ENCODE results near the gene SCG2.
A peak's percentile ranks its signal among the peaks of the same experiment; 100 is the strongest.
"Not testable (repeated sequence)": the region's sequence is repeated elsewhere in the genome, so short reads cannot be mapped to it uniquely, and the experiment has no call there.

SCG2 gene

GRCh38 chr2:223607476-223607875 is 5.3 kb upstream of the SCG2 start:
- peak in 1 of 2 experiments; percentile 37 for DNase-seq

DNA sequence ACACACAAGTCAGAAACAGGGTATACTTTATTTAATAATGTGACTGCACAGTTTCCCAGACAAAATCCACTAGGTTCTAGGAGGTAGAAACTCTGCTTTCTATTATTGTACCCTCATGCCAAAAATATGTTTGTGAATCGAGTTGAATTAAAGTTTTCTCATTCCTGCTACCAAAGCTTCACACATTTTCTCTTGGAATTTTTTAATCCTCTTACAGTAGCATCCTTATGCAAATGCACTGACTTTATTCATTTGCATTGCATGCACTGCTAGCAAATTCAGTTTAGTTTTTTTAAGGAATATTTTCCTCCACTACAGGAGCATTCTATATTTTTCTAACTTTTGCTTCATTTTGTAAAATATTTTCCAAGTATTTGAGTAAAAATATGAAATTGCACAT is 4.8 kb upstream of the SCG2 start:
- DNase-seq = no peak

GRCh38 chr2:223604231-223604630 is 2.1 kb upstream of the SCG2 start:
- peak in 1 of 2 experiments; percentile 31 for DNase-seq

DNA sequence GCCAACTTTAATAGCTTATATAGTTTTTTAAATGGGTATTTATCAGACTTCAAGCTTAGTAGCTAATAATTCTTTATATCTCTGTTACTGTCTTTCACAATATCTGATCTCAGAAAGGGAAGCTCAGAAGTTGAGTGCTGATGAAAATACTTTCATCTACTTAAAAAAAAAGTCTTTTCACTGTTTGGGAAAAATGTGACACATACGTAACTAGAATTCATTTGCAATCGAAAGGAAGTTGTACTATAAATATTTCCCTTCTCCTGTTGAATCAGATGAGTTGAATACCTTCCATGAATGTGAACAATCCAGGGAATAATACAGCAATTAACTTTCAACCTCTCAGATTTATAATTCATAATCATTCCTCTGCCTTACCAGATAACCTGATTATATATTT is 811 bp upstream of the SCG2 start:
- DNase-seq = no peak

DNA sequence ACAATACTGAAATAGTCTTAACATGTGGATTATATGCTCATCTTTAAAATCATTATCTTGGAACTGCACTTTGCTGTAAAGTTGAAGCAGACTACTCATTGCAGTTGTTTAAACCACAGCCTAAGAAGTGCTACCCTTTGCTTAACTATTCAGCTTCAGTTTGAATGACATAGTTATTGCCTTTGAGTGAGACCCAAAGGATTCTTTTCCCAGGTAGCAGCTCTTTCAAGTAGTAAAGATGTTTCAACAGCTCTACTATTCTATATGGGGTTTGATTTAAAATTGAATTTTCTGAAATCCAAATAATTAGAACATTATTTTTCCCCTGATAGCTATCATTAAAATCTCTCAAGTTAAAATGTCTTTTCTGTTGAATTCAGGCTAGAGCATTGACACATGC is 1.1 kb downstream of the SCG2 start:
- DNase-seq = no peak

- DNase-seq = no peak
Observed at GRCh38 chr2:223599640-223600380, 2.4 kb downstream of the SCG2 start.

DNA sequence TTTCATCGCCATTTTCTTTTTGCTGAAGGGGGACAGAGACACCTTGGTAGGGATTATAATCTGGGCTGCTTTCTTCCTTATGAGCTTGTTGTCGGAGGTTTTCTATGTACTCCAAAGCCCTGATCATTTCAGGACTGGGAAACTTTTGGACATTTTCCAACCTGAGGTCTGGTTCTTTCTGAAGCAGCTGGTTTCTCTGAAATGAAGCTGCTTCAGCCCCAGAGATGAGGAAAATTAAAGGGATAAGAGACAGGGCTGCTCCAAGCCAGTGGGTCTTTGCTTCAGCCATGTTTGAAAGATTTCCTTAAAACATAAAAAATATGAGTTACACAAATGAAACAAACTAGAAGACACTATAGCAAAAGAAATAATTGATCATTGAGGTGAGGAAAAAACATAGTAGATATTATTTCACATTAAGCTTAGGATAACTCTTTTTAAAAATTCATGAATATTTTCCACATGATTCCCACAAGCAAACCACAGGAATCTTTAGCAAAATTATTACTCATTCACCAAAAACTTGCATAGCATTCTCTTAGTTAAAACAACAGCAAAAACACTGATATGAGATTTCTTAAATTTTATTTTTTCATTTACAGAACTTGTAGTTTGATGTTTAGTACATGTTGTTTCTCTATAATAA is 3.0 kb downstream of the SCG2 start:
- peak in 1 of 2 experiments; percentile 78 for DNase-seq

GRCh38 chr2:223597076-223597475 is 5.1 kb downstream of the SCG2 start:
- DNase-seq = no peak

- DNase-seq = no peak
Observed at GRCh38 chr2:223596208-223596607, 6.0 kb downstream of the SCG2 start.

- DNase-seq = no peak
Observed at GRCh38 chr2:223594831-223595230, 7.3 kb downstream of the SCG2 start.

DNA sequence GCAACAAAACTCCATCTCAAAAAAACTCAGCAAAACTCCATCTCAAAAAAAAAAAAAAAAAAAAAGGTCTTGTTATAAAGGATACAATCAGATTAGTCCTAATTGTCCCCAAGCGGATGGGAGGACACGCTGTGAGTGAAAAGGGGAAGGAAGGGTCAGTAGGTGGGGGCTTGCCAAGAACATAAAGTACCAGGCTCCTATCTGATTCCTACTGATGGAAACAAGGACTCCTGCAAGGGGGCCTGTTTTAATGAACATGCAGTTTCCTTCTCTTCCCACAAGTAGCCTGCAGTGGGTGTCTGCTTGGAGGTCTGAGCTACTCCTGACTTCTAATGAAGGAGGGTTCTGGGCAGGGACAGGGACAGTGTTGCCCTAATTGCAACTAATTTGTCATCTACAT is 7.9 kb downstream of the SCG2 start:
- no peak for DNase-seq

DNA sequence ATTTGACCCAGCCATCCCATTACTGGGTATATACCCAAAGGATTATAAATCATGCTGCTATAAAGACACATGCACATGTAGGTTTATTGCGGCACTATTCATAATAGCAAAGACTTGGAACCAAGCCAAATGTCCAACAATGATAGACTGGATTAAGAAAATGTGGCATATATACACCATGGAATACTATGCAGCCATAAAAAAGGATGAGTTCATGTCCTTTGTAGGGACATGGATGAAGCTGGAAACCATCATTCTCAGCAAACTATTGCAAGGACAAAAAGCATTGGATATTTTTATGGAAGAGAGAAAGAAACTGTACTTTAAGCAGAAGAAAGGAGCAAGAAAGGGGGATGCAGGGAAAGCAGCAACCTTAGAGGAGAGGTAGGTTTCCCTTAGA is 9.5 kb downstream of the SCG2 start:
- DNase-seq = not testable (repeated sequence)

DNA sequence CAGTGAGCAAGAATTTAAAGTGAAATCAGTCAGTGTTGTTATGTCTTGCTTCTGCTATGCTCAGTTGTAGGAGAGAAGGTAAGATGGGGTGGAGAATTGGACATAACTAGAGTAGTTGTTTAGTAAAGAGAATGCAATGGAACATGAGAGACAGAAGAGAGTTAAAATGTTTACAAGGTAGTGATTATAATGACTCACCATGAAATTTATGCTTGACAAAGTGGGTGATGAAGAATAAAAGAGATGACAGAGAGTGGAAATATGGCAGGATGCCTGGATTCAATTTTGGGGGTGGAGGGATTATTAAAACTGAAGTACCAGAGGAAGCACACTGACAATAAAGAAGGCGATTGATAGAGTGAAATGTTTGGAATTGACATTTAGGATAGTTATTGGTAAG is 10.6 kb downstream of the SCG2 start:
- DNase-seq = no peak

DNA sequence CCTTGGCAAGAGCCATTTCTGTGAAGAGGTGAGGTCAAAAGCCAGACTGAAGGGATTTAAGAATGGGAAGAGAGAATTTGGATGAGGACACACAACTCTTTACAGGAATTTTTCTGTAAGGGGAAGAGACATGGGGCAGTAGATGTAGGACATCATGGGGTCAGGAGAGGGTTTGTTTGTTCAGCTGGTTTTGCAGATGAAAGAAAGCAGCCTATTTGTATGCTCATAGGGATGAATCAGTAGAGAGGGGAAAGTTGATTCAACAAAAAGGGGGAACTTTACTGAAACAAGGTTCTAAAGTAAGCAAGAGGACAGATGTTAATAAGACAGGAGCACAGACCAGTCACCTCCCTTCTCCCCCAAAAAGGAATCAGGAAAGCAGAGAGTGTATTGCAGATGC is 11.2 kb downstream of the SCG2 start:
- DNase-seq = no peak

GRCh38 chr2:223589901-223590300 is 12.3 kb downstream of the SCG2 start:
- DNase-seq = no peak

DNA sequence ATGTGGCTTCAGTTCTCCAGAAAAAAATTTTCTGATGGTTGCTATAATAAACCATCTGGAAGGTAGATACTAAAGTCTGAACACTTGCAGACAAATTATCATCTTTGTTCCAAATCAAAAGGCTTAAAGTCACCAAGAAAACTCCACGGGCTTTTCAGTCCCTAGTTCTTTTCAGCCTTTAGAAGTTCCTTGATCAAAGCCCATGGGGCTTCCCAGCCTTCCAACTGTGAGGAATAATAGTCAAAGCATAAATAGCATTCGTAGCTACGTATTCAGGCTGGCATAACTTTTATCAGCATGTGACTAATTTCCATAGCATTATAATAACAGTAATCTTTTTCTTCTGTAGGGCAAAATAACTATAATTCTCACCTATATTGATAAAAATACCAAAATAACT is 13.9 kb downstream of the SCG2 start:
- DNase-seq = no peak

DNA sequence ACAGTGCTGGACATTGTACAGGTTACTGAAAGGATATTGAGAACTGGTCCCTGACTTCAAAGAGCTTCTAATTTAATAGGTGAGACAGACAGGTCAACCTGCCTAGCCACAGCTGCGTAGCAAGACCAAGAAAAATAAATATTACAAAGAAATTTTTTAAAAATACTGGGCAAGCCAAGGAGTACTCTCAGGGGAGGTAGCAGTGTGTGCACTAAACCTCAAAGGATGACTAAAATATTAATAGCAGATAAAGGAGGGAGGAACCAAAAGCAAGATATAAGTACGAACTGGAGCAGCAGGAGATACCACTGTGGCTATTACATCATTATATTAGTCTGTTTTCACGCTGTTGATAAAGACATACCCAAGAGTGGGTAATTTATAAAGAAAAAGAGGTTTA is 14.9 kb downstream of the SCG2 start:
- no peak for DNase-seq

- no peak for DNase-seq
Observed at GRCh38 chr2:223586261-223586660, 15.9 kb downstream of the SCG2 start.

DNA sequence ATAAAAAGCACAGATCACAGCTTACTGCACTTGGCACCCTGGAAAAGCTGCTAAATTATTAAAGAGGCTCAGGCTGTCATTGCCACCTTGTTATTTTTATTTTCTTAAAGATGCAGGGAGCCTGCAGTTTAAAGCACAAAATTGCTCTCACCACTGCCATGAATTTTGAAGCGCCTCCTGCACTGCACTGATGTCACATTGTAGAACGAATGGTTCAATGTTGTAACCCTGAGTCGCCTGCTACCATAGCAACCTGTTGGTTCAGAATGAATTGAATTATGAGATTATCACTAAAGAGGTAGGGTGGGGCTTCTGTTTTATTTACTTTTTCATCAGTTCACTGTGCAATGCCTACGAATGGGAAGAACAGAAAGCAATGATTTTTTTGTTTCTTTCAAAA is 16.5 kb downstream of the SCG2 start:
- DNase-seq = peak in 1 of 2 experiments; percentile 28

- DNase-seq = no peak
Observed at GRCh38 chr2:223582001-223582400, 20.2 kb downstream of the SCG2 start.

DNA sequence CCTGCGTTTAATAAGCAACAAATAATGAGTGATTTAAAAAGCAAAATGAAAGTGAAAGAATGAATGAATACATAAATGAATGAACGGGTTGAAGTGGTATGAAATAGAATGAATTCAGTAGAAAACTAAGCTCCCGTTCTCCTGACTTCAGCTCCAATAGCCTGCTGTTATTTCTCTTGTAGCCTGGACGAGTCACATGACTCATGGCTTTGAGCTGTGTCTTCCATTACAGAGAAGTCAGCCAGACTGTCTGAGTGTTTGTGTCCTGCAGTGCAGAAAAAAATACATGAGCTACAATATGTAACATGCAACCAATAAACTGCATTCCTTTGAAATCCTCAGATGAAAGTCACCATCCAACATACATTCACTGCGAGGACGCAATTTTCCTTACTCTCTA is 21.2 kb downstream of the SCG2 start:
- DNase-seq = peak in 1 of 2 experiments; percentile 20

GRCh38 chr2:223578846-223579245 is 23.3 kb downstream of the SCG2 start:
- no peak for DNase-seq

DNA sequence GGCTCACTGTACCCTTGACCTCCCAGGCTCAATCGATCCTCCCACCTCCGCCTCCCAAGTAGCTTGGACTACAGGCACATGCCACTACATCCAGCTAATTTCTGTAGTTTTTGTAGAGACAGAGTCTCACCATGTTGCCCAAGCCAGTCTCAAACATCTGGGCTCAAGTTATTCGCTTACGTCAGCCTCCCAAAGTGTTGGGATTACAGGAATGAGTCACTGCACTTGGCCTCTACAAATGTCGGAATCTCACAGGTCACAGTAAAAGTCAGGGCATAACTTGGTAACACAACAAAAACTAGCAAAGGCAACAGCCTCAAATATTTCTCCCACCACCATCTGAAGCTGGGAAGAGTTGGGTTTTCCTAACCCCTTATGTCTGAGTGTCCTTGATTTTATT is 25.3 kb downstream of the SCG2 start:
- peak in 1 of 2 experiments; percentile 28 for DNase-seq

DNA sequence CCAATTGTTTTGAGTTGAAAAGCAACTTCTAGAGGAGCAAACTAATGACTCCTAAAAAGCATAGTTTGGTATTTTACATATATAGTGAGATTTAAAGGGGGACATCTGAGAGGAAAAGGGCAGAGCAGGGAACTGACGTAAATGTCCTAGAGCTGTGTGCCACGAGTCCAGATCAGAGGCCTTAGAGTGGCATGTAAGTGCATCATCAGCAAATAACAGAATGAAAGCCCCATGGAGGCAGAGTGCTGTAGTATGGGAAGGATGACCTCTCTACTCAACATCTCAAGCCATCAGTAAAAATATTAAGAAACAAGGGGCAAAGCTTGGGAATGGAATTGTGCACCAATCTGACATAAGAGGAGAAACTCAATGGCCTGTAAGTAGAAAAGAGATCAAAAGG is 31.4 kb downstream of the SCG2 start:
- DNase-seq = no peak

- DNase-seq = no peak
Observed at GRCh38 chr2:223566396-223566795, 35.8 kb downstream of the SCG2 start.

Data from NCI-H446 (cell line).